ENCODE measurements around the gene IL2. TPM values are rescaled to one million over a fixed set of nuclear protein-coding genes. Genes with fewer than 3 reads are reported as not detected.

The IL2 gene
- total RNA-seq, 1 experiment from 2014 or later: not detected

GRCh38 chr4:122479935-122480416, 23.5 kb upstream of the IL2 start:
- peaks cover 10% of the 10 kb centered on the region for H3K9me3 Mint-ChIP-seq (ENCODE audit: unreplicated experiment)
- no peaks in the 10 kb centered on the region for H3K27me3 Mint-ChIP-seq (ENCODE audit: insufficient read depth, unreplicated experiment)
- TF ChIP-seq CTCF (IDR thresholded peaks at IDR 0.05; ENCODE audit: unreplicated experiment): no peak
- no peaks in the 10 kb centered on the region for H3K4me1 Mint-ChIP-seq (ENCODE audit: insufficient read depth, unreplicated experiment)
- intact Hi-C loops (cut with micrococcal nuclease): no loop called here
- no peak overlapping the region for H3K27ac Mint-ChIP-seq (ENCODE audit: low read depth, unreplicated experiment)
- DNase-seq (ENCODE audit: unreplicated experiment): no peak
- CTCF ChIA-PET: interaction anchor here (0.7 kb wide), 1 partner anchor 11 kb away, joined by 4 read pairs; no protein-coding TSS in a partner anchor
- no peak overlapping the region for H3K4me3 Mint-ChIP-seq (ENCODE audit: unreplicated experiment)
- H3K36me3 Mint-ChIP-seq (ENCODE audit: insufficient read depth, unreplicated experiment): no peaks in the 10 kb centered on the region
- BruUV-seq (replicated peaks): no TSS peak
- POLR2A ChIA-PET: no interaction called here

- H3K27me3 Mint-ChIP-seq (ENCODE audit: insufficient read depth, unreplicated experiment): no peaks in the 10 kb centered on the region
- CTCF ChIA-PET: interaction anchor here (0.5 kb wide), 1 partner anchor 512 kb away, joined by 3 read pairs; no protein-coding TSS in a partner anchor
- intact Hi-C loops (cut with micrococcal nuclease): no loop called here
- no peak overlapping the region for H3K4me3 Mint-ChIP-seq (ENCODE audit: unreplicated experiment)
- POLR2A ChIA-PET: no interaction called here
- no peaks in the 10 kb centered on the region for H3K4me1 Mint-ChIP-seq (ENCODE audit: insufficient read depth, unreplicated experiment)
- TF ChIP-seq CTCF (IDR thresholded peaks at IDR 0.05; ENCODE audit: unreplicated experiment): no peak
- H3K36me3 Mint-ChIP-seq (ENCODE audit: insufficient read depth, unreplicated experiment): no peaks in the 10 kb centered on the region
- no peak for DNase-seq (ENCODE audit: unreplicated experiment)
- no peak overlapping the region for H3K27ac Mint-ChIP-seq (ENCODE audit: low read depth, unreplicated experiment)
- no TSS peak for BruUV-seq (replicated peaks)
- H3K9me3 Mint-ChIP-seq (ENCODE audit: unreplicated experiment): peaks cover 10% of the 10 kb centered on the region
Observed at GRCh38 chr4:122476745-122477144, 20.2 kb upstream of the IL2 start.

- intact Hi-C loops (cut with micrococcal nuclease): no loop called here
- BruUV-seq (replicated peaks): no TSS peak
- POLR2A ChIA-PET: no interaction called here
- Mint-ChIP-seq H3K36me3 (ENCODE audit: insufficient read depth, unreplicated experiment) (no peaks in the 10 kb centered on the region), H3K9me3 (ENCODE audit: unreplicated experiment) (peaks cover 10% of the 10 kb centered on the region), H3K27me3 (ENCODE audit: insufficient read depth, unreplicated experiment) (no peaks in the 10 kb centered on the region), H3K27ac (ENCODE audit: low read depth, unreplicated experiment) (no peak overlapping the region), H3K4me1 (ENCODE audit: insufficient read depth, unreplicated experiment) (no peaks in the 10 kb centered on the region), H3K4me3 (ENCODE audit: unreplicated experiment) (no peak overlapping the region)
- no peak for TF ChIP-seq CTCF (IDR thresholded peaks at IDR 0.05; ENCODE audit: unreplicated experiment)
- DNase-seq (ENCODE audit: unreplicated experiment): no peak
- CTCF ChIA-PET: no interaction called here
Observed at GRCh38 chr4:122476126-122476525, 19.6 kb upstream of the IL2 start.

- no peak for TF ChIP-seq CTCF (IDR thresholded peaks at IDR 0.05; ENCODE audit: unreplicated experiment)
- ChIA-PET POLR2A (interaction anchor here (0.7 kb wide), 1 partner anchor 59 kb away, joined by 4 read pairs; no protein-coding TSS in a partner anchor), CTCF (interaction anchor here (0.6 kb wide), 1 partner anchor 64 kb away, joined by 3 read pairs; no protein-coding TSS in a partner anchor)
- intact Hi-C loops (cut with micrococcal nuclease): no loop called here
- Mint-ChIP-seq H3K27me3 (ENCODE audit: insufficient read depth, unreplicated experiment) (no peaks in the 10 kb centered on the region), H3K36me3 (ENCODE audit: insufficient read depth, unreplicated experiment) (no peaks in the 10 kb centered on the region), H3K4me1 (ENCODE audit: insufficient read depth, unreplicated experiment) (no peaks in the 10 kb centered on the region), H3K4me3 (ENCODE audit: unreplicated experiment) (no peak overlapping the region), H3K27ac (ENCODE audit: low read depth, unreplicated experiment) (no peak overlapping the region), H3K9me3 (ENCODE audit: unreplicated experiment) (peaks cover 10% of the 10 kb centered on the region)
- DNase-seq (ENCODE audit: unreplicated experiment): no peak
- no TSS peak for BruUV-seq (replicated peaks)
Observed at GRCh38 chr4:122475233-122475632, 18.7 kb upstream of the IL2 start.
